ENCODE measurements around the gene CYP19A1.

- TF ChIP-seq CTCF (IDR thresholded peaks at IDR 0.05; ENCODE audit: low read depth, low read length, missing input control) (no peak), EGR1 (IDR thresholded peaks at IDR 0.05; ENCODE audit: low read depth in 2 of 2) (no peak), SP1 (IDR thresholded peaks at IDR 0.05) (no peak), TAF1 (conservative IDR thresholded peaks at IDR 0.05) (no peak), ATF3 (IDR thresholded peaks at IDR 0.05) (no peak), REST (IDR thresholded peaks at IDR 0.05) (no peak)
These were observed 47.7 kb downstream of the CYP19A1 start for GRCh38 chr15:51290720-51291119.
